Endodermal cell (in vitro differentiated cells): ENCODE results near the gene HLA-DPA1. TPM values are rescaled to one million over a fixed set of nuclear protein-coding genes. Genes with fewer than 3 reads are reported as not detected.
A peak's percentile ranks its signal among the peaks of the same experiment; 100 is the strongest.

Source experiments
- DNase-seq: peaks from one replicate; pipeline ENCODE4 v3.0.0-alpha.2; 2017
- H3K27ac ChIP-seq: 2 replicates; pipeline ENCODE4 v1.5.1; 2013; ENCODE audit warnings: mild to moderate bottlenecking, low read depth, low read length, moderate library complexity
- H3K27me3 ChIP-seq: 2 replicates; pipeline ENCODE4 v1.6.1; 2013; ENCODE audit warnings: mild to moderate bottlenecking, low read length, moderate library complexity; ENCODE audit not compliant: insufficient read depth, control insufficient read depth, poor library complexity, severe bottlenecking
- H3K36me3 ChIP-seq: 2 replicates; pipeline ENCODE4 v1.7.0; 2013; ENCODE audit warnings: mild to moderate bottlenecking, low read length, moderate library complexity; ENCODE audit not compliant: control insufficient read depth, insufficient read depth
- H3K4me1 ChIP-seq: one replicate; pipeline ENCODE4 v1.7.0; 2013; ENCODE audit warnings: low read length; ENCODE audit not compliant: control insufficient read depth, insufficient read depth
- H3K4me3 ChIP-seq: 2 replicates; pipeline ENCODE4 v1.5.1; 2013; ENCODE audit warnings: mild to moderate bottlenecking, low read length, moderate library complexity
- H3K9ac ChIP-seq: 2 replicates; pipeline ENCODE4 v1.6.1; 2013; ENCODE audit warnings: mild to moderate bottlenecking, low read length, moderate library complexity; ENCODE audit not compliant: poor library complexity, severe bottlenecking; ENCODE audit errors: extremely low read depth
- H3K9me3 ChIP-seq: 2 replicates; pipeline ENCODE4 v1.6.1; 2013; ENCODE audit warnings: mild to moderate bottlenecking, low read length, moderate library complexity; ENCODE audit not compliant: control insufficient read depth
- H3K27ac Mint-ChIP-seq: 2 replicates; pipeline ENCODE4 v1.8.0; 2020; ENCODE audit warnings: mixed read lengths
- H3K27me3 Mint-ChIP-seq: 2 replicates; pipeline ENCODE4 v1.8.0; 2021; ENCODE audit warnings: mild to moderate bottlenecking, mixed read lengths; ENCODE audit not compliant: insufficient read depth
- H3K36me3 Mint-ChIP-seq: 2 replicates; pipeline ENCODE4 v1.8.0; 2020; ENCODE audit warnings: low read depth, mixed read lengths
- H3K4me1 Mint-ChIP-seq: 2 replicates; pipeline ENCODE4 v1.8.0; 2020; ENCODE audit warnings: mixed read lengths
- H3K4me3 Mint-ChIP-seq: 2 replicates; pipeline ENCODE4 v1.8.0; 2020; ENCODE audit warnings: mild to moderate bottlenecking, moderate library complexity, mixed read lengths
- H3K9me3 Mint-ChIP-seq: 2 replicates; pipeline ENCODE4 v1.8.0; 2020; ENCODE audit warnings: mild to moderate bottlenecking, mixed read lengths
- WGBS, 2 experiments: methylation state at CpG; one replicate each; pipeline versions ENCODE4 v1.1.5 to v1.1.7; 2013; ENCODE audit warnings: missing lambda C conversion rate in 2 of 2, mixed read lengths in 1 of 2; ENCODE audit not compliant: insufficient coverage in 1 of 2, insufficient read length in 1 of 2; 5-methylcytosine and 5-hydroxymethylcytosine counted together
- total RNA-seq, 2 donors: library from RNA; stranded (reverse); fragmentation: NEBNext Ultra II Directional in 1 of 2; extraction: Animal tissue kit (Norgen Biotek cat#: 25700) in 1 of 2; gene quantifications; 2 replicates in 1 of 2; 3 replicates in 1 of 2; pipeline ENCODE4 v1.2.1, GENCODE V29; 2021
- TF ChIP-seq, protein P1 (sequence below): fragments of 200-600 bp; sonication (generic); conservative IDR thresholded peaks from 2 replicates; pipeline ENCODE4 v1.5.0; 2021; ENCODE audit warnings: antibody characterized with exemption, mild to moderate bottlenecking

HLA-DPA1 gene
- total RNA-seq, 2 donors from 2014 or later = 1.7 to 1.9 TPM

DNA sequence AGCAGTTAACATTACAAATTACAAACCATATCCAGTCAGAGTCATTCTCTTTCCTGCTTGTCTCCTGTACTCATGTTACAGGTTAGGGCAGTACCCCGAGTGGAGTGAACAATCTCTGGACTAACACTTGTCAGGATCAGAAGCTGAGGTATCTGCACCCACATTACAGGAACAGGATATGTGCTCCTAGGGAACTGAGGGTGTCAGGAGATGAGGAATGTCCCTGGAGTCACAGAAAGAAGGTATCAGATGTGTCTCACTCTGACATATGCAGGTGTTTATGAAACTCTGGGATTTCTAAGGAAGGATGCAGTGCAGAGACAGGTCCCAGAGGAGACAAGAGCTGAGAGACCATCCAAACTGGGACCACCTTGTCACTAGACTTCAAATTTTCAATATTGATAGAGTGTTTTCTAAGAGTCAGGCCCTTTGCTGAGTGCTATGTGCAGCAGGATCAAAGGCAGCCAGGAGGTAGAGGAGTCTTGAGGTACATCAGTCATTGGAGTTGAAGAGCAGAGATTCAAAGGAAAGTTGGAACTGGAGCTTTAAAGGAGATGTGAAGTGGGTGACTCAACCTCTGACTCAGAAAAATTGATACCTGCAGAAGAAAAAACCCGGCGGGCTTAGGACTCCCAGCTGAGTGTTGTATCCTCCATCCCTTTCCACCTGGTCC, 14.9 kb upstream of the HLA-DPA1 start:
- H3K27me3 Mint-ChIP-seq = peaks cover 5% of the 10 kb centered on the region
- H3K4me1 ChIP-seq = no peaks in the 10 kb centered on the region
- no peaks in the 10 kb centered on the region for H3K36me3 ChIP-seq
- H3K9me3 ChIP-seq = no peaks in the 10 kb centered on the region
- H3K27ac Mint-ChIP-seq = no peak overlapping the region
- H3K27ac ChIP-seq = no peak overlapping the region
- no peaks in the 10 kb centered on the region for H3K4me1 Mint-ChIP-seq
- H3K4me3 ChIP-seq = no peak overlapping the region
- H3K4me3 Mint-ChIP-seq = no peak overlapping the region
- no peak overlapping the region for H3K9ac ChIP-seq
- H3K27me3 ChIP-seq = no peaks in the 10 kb centered on the region
- H3K36me3 Mint-ChIP-seq = peaks cover 14% of the 10 kb centered on the region
- H3K9me3 Mint-ChIP-seq = no peaks in the 10 kb centered on the region
- TF ChIP-seq, protein P1, sequence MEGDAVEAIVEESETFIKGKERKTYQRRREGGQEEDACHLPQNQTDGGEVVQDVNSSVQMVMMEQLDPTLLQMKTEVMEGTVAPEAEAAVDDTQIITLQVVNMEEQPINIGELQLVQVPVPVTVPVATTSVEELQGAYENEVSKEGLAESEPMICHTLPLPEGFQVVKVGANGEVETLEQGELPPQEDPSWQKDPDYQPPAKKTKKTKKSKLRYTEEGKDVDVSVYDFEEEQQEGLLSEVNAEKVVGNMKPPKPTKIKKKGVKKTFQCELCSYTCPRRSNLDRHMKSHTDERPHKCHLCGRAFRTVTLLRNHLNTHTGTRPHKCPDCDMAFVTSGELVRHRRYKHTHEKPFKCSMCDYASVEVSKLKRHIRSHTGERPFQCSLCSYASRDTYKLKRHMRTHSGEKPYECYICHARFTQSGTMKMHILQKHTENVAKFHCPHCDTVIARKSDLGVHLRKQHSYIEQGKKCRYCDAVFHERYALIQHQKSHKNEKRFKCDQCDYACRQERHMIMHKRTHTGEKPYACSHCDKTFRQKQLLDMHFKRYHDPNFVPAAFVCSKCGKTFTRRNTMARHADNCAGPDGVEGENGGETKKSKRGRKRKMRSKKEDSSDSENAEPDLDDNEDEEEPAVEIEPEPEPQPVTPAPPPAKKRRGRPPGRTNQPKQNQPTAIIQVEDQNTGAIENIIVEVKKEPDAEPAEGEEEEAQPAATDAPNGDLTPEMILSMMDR = no peak
- no peak for DNase-seq
- 77 to 83% methylated on average over 3 of the region's 3 CpGs for WGBS, 2 experiments

DNA sequence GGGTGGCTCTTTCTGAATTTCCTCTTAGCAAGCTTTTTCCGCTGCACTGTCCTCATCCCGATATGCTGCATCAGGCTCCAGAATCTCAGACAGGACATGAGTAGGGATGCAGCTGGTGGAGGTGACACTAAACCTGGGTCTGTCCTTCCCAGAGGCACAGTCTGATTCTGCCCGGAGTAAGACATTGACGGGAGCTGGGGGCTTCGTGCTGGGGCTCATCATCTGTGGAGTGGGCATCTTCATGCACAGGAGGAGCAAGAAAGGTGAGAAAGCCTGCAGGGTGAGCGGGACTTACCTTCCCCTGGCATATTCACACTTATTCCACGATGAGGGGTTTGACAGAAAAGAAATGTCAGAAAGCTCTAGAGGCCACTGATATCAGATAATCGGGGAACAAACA, 12.2 kb upstream of the HLA-DPA1 start:
- Histone ChIP-seq H3K27ac (no peak overlapping the region), H3K9me3 (no peaks in the 10 kb centered on the region), H3K4me3 (no peak overlapping the region), H3K27me3 (peaks cover 6% of the 10 kb centered on the region), H3K36me3 (no peaks in the 10 kb centered on the region), H3K9ac (no peak overlapping the region), H3K4me1 (no peaks in the 10 kb centered on the region)
- H3K27ac Mint-ChIP-seq = no peak overlapping the region
- TF ChIP-seq, protein P1 = no peak
- H3K9me3 Mint-ChIP-seq = peaks cover 9% of the 10 kb centered on the region
- 88 to 89% methylated on average over 5 to 8 of the region's 8 CpGs for WGBS, 2 experiments
- DNase-seq = no peak
- H3K27me3 Mint-ChIP-seq = peaks cover 14% of the 10 kb centered on the region
- no peak overlapping the region for H3K4me3 Mint-ChIP-seq
- peaks cover 14% of the 10 kb centered on the region for H3K36me3 Mint-ChIP-seq
- peaks cover 9% of the 10 kb centered on the region for H3K4me1 Mint-ChIP-seq

GRCh38 chr6:33082702-33083101, 9.3 kb upstream of the HLA-DPA1 start:
- Histone ChIP-seq H3K36me3 (no peaks in the 10 kb centered on the region), H3K27ac (no peak overlapping the region), H3K4me1 (no peaks in the 10 kb centered on the region), H3K9ac (no peak overlapping the region), H3K27me3 (peaks cover 18% of the 10 kb centered on the region), H3K4me3 (no peak overlapping the region), H3K9me3 (no peaks in the 10 kb centered on the region)
- Mint-ChIP-seq H3K27ac (no peak overlapping the region), H3K36me3 (peaks cover 14% of the 10 kb centered on the region), H3K9me3 (peaks cover 9% of the 10 kb centered on the region), H3K4me3 (no peak overlapping the region), H3K4me1 (peaks cover 11% of the 10 kb centered on the region), H3K27me3 (peaks cover 22% of the 10 kb centered on the region)
- 28 to 53% methylated on average over 2 of the region's 2 CpGs for WGBS, 2 experiments
- peak; percentile 91 for DNase-seq
- TF ChIP-seq, protein P1 = peak; percentile 81
